ENCODE measurements around the gene IGSF9.

DNA sequence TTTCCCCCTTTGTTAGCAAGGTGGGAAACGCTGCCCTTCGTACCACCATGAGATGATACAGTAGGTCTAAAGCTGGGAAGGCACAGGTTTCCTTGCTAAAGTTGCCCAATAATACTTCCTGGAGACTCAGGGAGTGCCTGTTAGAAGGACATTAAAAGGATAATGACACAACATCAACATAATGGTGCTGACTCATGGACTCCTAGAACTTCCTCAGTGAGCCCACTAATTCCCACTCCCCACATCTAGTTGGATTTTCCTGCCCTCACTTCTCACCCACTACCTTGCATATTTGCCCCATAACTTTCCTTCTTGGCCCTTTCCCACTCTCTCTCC lies 62.9 kb downstream of the IGSF9 start:
- TF ChIP-seq POLR2A (IDR thresholded peaks at IDR 0.05; ENCODE audit: low read depth, low read length) (no peak), BHLHE40 (IDR thresholded peaks at IDR 0.05; ENCODE audit: low read depth, low read length) (no peak), RAD21 (IDR thresholded peaks at IDR 0.05; ENCODE audit: low read length) (no peak), NFE2L2 (IDR thresholded peaks at IDR 0.05; ENCODE audit: low read depth, low read length) (peak; percentile 45), MXI1 (IDR thresholded peaks at IDR 0.05; ENCODE audit: borderline replicate concordance, low read depth, low read length) (no peak), MAZ (IDR thresholded peaks at IDR 0.05; ENCODE audit: borderline replicate concordance, low read depth, low read length) (no peak), RFX5 (IDR thresholded peaks at IDR 0.05; ENCODE audit: low read depth, low read length) (no peak), MAFK (IDR thresholded peaks at IDR 0.05; ENCODE audit: low read depth, low read length) (peak; percentile 42; the same call in 1 of the 2 replicates), RCOR1 (IDR thresholded peaks at IDR 0.05; ENCODE audit: insufficient replicate concordance, low read length) (no peak), SMC3 (IDR thresholded peaks at IDR 0.05; ENCODE audit: low read depth, low read length) (no peak)
- TF ChIP-seq, protein P1, sequence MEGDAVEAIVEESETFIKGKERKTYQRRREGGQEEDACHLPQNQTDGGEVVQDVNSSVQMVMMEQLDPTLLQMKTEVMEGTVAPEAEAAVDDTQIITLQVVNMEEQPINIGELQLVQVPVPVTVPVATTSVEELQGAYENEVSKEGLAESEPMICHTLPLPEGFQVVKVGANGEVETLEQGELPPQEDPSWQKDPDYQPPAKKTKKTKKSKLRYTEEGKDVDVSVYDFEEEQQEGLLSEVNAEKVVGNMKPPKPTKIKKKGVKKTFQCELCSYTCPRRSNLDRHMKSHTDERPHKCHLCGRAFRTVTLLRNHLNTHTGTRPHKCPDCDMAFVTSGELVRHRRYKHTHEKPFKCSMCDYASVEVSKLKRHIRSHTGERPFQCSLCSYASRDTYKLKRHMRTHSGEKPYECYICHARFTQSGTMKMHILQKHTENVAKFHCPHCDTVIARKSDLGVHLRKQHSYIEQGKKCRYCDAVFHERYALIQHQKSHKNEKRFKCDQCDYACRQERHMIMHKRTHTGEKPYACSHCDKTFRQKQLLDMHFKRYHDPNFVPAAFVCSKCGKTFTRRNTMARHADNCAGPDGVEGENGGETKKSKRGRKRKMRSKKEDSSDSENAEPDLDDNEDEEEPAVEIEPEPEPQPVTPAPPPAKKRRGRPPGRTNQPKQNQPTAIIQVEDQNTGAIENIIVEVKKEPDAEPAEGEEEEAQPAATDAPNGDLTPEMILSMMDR (conservative IDR thresholded peaks at IDR 0.05; ENCODE audit: low read depth, low read length): no peak
- TF ChIP-seq, protein P2, sequence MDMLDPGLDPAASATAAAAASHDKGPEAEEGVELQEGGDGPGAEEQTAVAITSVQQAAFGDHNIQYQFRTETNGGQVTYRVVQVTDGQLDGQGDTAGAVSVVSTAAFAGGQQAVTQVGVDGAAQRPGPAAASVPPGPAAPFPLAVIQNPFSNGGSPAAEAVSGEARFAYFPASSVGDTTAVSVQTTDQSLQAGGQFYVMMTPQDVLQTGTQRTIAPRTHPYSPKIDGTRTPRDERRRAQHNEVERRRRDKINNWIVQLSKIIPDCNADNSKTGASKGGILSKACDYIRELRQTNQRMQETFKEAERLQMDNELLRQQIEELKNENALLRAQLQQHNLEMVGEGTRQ (IDR thresholded peaks at IDR 0.05; ENCODE audit: low read depth, low read length): no peak
- TF ChIP-seq, protein P3, sequence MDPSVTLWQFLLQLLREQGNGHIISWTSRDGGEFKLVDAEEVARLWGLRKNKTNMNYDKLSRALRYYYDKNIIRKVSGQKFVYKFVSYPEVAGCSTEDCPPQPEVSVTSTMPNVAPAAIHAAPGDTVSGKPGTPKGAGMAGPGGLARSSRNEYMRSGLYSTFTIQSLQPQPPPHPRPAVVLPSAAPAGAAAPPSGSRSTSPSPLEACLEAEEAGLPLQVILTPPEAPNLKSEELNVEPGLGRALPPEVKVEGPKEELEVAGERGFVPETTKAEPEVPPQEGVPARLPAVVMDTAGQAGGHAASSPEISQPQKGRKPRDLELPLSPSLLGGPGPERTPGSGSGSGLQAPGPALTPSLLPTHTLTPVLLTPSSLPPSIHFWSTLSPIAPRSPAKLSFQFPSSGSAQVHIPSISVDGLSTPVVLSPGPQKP (IDR thresholded peaks at IDR 0.05; ENCODE audit: borderline replicate concordance, low read depth, low read length): no peak

Data from IMR-90 (cell line).